Keratinocyte (primary cell): ENCODE measurements around the gene MYH9. TPM values are rescaled to one million over a fixed set of nuclear protein-coding genes. Genes with fewer than 3 reads are reported as not detected.
"Not testable (repeated sequence)": the region's sequence is repeated elsewhere in the genome, so short reads cannot be mapped to it uniquely, and the experiment has no call there.

ENCODE experiments used
- DNase-seq: peaks from one replicate; pipeline ENCODE4 v3.0.0-alpha.2; 2011; ENCODE audit warnings: low read depth, missing footprints, low spot score
- FAIRE-seq: peaks from 2 replicates; lab custom pipeline; 2011; peaks lifted over from hg19 to GRCh38; lab: Jason Lieb, UNC
- H2AFZ ChIP-seq: 2 replicates; pipeline ENCODE4 v1.6.0; 2012; ENCODE audit warnings: low read length, control low read depth, inconsistent platforms; ENCODE audit not compliant: control insufficient read depth
- H3K27ac ChIP-seq: 2 replicates; pipeline ENCODE4 v1.5.1; 2011; ENCODE audit warnings: low read length; ENCODE audit not compliant: control insufficient read depth, insufficient read depth
- H3K27me3 ChIP-seq: 3 replicates; pipeline ENCODE4 v1.6.0; 2011; ENCODE audit warnings: low read length; ENCODE audit not compliant: control insufficient read depth, insufficient read depth; ENCODE audit errors: extremely low read depth
- H3K36me3 ChIP-seq, 2 experiments: 2 replicates in 1 of 2; 3 replicates in 1 of 2; pipeline ENCODE4 v1.5.1; 2011; ENCODE audit warnings: low read length in 2 of 2, mild to moderate bottlenecking in 1 of 2; ENCODE audit not compliant: control insufficient read depth in 2 of 2, insufficient read depth in 2 of 2; ENCODE audit errors: extremely low read depth in 1 of 2
- H3K4me1 ChIP-seq: 3 replicates; pipeline ENCODE4 v1.5.1; 2011; ENCODE audit warnings: low read length; ENCODE audit not compliant: control insufficient read depth, insufficient read depth; ENCODE audit errors: extremely low read depth
- H3K4me2 ChIP-seq: 3 replicates; pipeline ENCODE4 v1.6.0; 2011; ENCODE audit warnings: low read depth, low read length; ENCODE audit not compliant: control insufficient read depth, insufficient read depth; ENCODE audit errors: extremely low read depth
- H3K4me3 ChIP-seq, 3 experiments: fragments of 200-600 bp in 1 of 3; sonication (generic) in 1 of 3; 2 replicates in 2 of 3; 3 replicates in 1 of 3; pipeline ENCODE4 v1.5.1; 2011 to 2016; ENCODE audit warnings: low read length in 3 of 3, mild to moderate bottlenecking in 3 of 3, control low read depth in 2 of 3, inconsistent platforms in 1 of 3, low read depth in 1 of 3, mixed read lengths in 1 of 3, mixed run types in 1 of 3, moderate library complexity in 1 of 3; ENCODE audit not compliant: control insufficient read depth in 2 of 3, insufficient read depth in 2 of 3; ENCODE audit errors: extremely low read depth in 1 of 3
- H3K79me2 ChIP-seq: 2 replicates; pipeline ENCODE4 v1.6.0; 2012; ENCODE audit warnings: low read length; ENCODE audit not compliant: control insufficient read depth, insufficient read depth
- H3K9ac ChIP-seq: 3 replicates; pipeline ENCODE4 v1.6.0; 2011; ENCODE audit warnings: low read length; ENCODE audit not compliant: control insufficient read depth, insufficient read depth; ENCODE audit errors: extremely low read depth
- H3K9me1 ChIP-seq: 3 replicates; pipeline ENCODE4 v1.6.0; 2011; ENCODE audit warnings: low read length; ENCODE audit not compliant: control insufficient read depth, insufficient read depth; ENCODE audit errors: extremely low read depth
- H3K9me3 ChIP-seq: 2 replicates; pipeline ENCODE4 v1.5.1; 2012; ENCODE audit warnings: low read depth, low read length; ENCODE audit not compliant: control insufficient read depth
- H4K20me1 ChIP-seq: 3 replicates; pipeline ENCODE4 v1.6.0; 2011; ENCODE audit warnings: low read length; ENCODE audit not compliant: control insufficient read depth, insufficient read depth; ENCODE audit errors: extremely low read depth
- EZH2 ChIP-seq: IDR thresholded peaks from one replicate; pipeline ENCODE4 v1.6.1; 2012; ENCODE audit warnings: inconsistent platforms, mild to moderate bottlenecking, low read length, moderate library complexity
- dilution Hi-C: fragments of 300-500 bp; cut with MboI; formaldehyde crosslinking; loops from one replicate; pipeline ENCODE4 v1.7.0; 2020; ENCODE audit warnings: low sequenced_read_pairs; ENCODE audit not compliant: extremely low pct_ligation_motif_present
- polyA plus RNA-seq, 5 experiments: library from polyadenylated mRNA; depleted of rRNA in 3 of 5; stranded (reverse) in 3 of 5; stranded (forward) in 1 of 5; unstranded in 1 of 5; fragments of >200 nt; gene quantifications; 1 replicate in 1 of 5; 2 replicates in 3 of 5; 3 replicates in 1 of 5; pipeline versions ENCODE4 v1.2.1 to v1.2.3, GENCODE V29; 2011 to 2012; ENCODE audit warnings: missing spikeins in 2 of 5, low read depth in 1 of 5, low replicate concordance in 1 of 5
- TF ChIP-seq, protein P1 (sequence below), 3 experiments: IDR thresholded peaks in 1 of 3; conservative IDR thresholded peaks in 1 of 3; optimal IDR thresholded peaks in 1 of 3; 2 replicates in 2 of 3; 3 replicates in 1 of 3; pipeline versions ENCODE3 to v1.5.1; 2011; ENCODE audit warnings: low read length in 3 of 3, mild to moderate bottlenecking in 3 of 3, moderate library complexity in 2 of 3, control low read depth in 1 of 3, inconsistent platforms in 1 of 3; ENCODE audit not compliant: insufficient read depth in 2 of 3; ENCODE audit errors: extremely low read depth in 1 of 3

MYH9 gene
- polyA plus RNA-seq, 1 donor (not counting 4 experiments of a cell fraction or from before 2014, with no cell fraction given) = 351 TPM

GRCh38 chr22:36274531-36274930, 113.2 kb downstream of the MYH9 start:
- Histone ChIP-seq H3K27ac (no peak overlapping the region), H3K9ac (no peak overlapping the region), H4K20me1 (peaks cover 3% of the 10 kb centered on the region), H3K27me3 (no peaks in the 10 kb centered on the region), H2AFZ (no peak overlapping the region), H3K4me3 (no peak overlapping the region), H3K4me1 (no peaks in the 10 kb centered on the region), H3K4me2 (no peak overlapping the region), H3K79me2 (no peaks in the 10 kb centered on the region), H3K9me3 (no peaks in the 10 kb centered on the region), H3K36me3 (peaks cover 0 to 3% of the 10 kb centered on the region in 2 experiments), H3K9me1 (no peaks in the 10 kb centered on the region)
- FAIRE-seq (no peak), DNase-seq (no peak)
- dilution Hi-C loops = no loop called here
- no peak for TF ChIP-seq EZH2
- TF ChIP-seq, protein P1, sequence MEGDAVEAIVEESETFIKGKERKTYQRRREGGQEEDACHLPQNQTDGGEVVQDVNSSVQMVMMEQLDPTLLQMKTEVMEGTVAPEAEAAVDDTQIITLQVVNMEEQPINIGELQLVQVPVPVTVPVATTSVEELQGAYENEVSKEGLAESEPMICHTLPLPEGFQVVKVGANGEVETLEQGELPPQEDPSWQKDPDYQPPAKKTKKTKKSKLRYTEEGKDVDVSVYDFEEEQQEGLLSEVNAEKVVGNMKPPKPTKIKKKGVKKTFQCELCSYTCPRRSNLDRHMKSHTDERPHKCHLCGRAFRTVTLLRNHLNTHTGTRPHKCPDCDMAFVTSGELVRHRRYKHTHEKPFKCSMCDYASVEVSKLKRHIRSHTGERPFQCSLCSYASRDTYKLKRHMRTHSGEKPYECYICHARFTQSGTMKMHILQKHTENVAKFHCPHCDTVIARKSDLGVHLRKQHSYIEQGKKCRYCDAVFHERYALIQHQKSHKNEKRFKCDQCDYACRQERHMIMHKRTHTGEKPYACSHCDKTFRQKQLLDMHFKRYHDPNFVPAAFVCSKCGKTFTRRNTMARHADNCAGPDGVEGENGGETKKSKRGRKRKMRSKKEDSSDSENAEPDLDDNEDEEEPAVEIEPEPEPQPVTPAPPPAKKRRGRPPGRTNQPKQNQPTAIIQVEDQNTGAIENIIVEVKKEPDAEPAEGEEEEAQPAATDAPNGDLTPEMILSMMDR (optimal IDR thresholded peaks at IDR 0.05 in 1 of 3, IDR thresholded peaks at IDR 0.05 in 1 of 3, conservative IDR thresholded peaks at IDR 0.05 in 1 of 3; ENCODE audit: extremely low read depth in 1 of 3, insufficient read depth in 2 of 3, low read length in 3 of 3) = no peak

GRCh38 chr22:36271951-36272350, 115.8 kb downstream of the MYH9 start:
- H3K9me3 ChIP-seq, dilution Hi-C loops, H3K4me2 ChIP-seq, H2AFZ ChIP-seq, H3K9ac ChIP-seq, H3K27me3 ChIP-seq, H3K27ac ChIP-seq, H4K20me1 ChIP-seq, FAIRE-seq, DNase-seq, H3K36me3 ChIP-seq, H3K4me3 ChIP-seq, H3K79me2 ChIP-seq, H3K9me1 ChIP-seq, H3K4me1 ChIP-seq: not testable (repeated sequence)

- H4K20me1 ChIP-seq, H3K9me1 ChIP-seq, dilution Hi-C loops, H3K4me1 ChIP-seq, H3K36me3 ChIP-seq, H3K79me2 ChIP-seq, H3K4me3 ChIP-seq, H3K9ac ChIP-seq, H3K27me3 ChIP-seq, H3K27ac ChIP-seq, FAIRE-seq, H3K4me2 ChIP-seq, H2AFZ ChIP-seq, H3K9me3 ChIP-seq, DNase-seq: not testable (repeated sequence)
Measured at GRCh38 chr22:36271231-36271630, 116.5 kb downstream of the MYH9 start.
